22Rv1 (cell line): Measurements from ENCODE around the gene PLD6.

ENCODE experiments used
- CTCF ChIP-seq: fragments of 450-650 bp; IDR thresholded peaks from 2 replicates; pipeline ENCODE4 v1.5.1; 2017; ENCODE audit warnings: mild to moderate bottlenecking
- ZFX ChIP-seq: fragments of 450-650 bp; IDR thresholded peaks from 2 replicates; pipeline ENCODE4 v1.6.1; 2017; ENCODE audit warnings: antibody characterized with exemption, borderline replicate concordance

- TF ChIP-seq CTCF (no peak), ZFX (no peak)
These were observed 37.7 kb downstream of the PLD6 start for GRCh38 chr17:17168401-17168800.
